Gastrocnemius medialis (tissue), 4 donors: ENCODE data around the gene SLC2A1.

Experiments used
- CTCF ChIP-seq, 5 experiments: fragments of 450-650 bp in 3 of 5; fragments of 200-600 bp in 2 of 5; sonication (generic) in 2 of 5; IDR thresholded peaks in 4 of 5; conservative IDR thresholded peaks in 1 of 5; 1 replicate in 4 of 5; 2 replicates in 1 of 5; pipeline ENCODE4 v1.5.1; 2016 to 2019; ENCODE audit warnings: antibody characterized with exemption in 5 of 5, mild to moderate bottlenecking in 3 of 5, moderate library complexity in 3 of 5
- POLR2A ChIP-seq, 2 donors: fragments of 450-650 bp; IDR thresholded peaks; one replicate each; pipeline ENCODE4 v1.6.1; 2017; ENCODE audit warnings: antibody characterized with exemption in 2 of 2, mild to moderate bottlenecking in 2 of 2, moderate library complexity in 2 of 2

GRCh38 chr1:42930178-42931107, 28.2 kb downstream of the SLC2A1 start:
- TF ChIP-seq CTCF (IDR thresholded peaks at IDR 0.05 in 4 of 5, conservative IDR thresholded peaks at IDR 0.05 in 1 of 5) (no peak), POLR2A (IDR thresholded peaks at IDR 0.05) (no peak)
